Dendritic cell treated with granulocyte-macrophage colony-stimulating factor and Interleukin-4, amounts not matched to agents 40 ng/mL and 50 ng/mL, for 4 days (primary cell): Measurements from ENCODE around the gene SLC4A9.

Experiments used
- H3K27ac Mint-ChIP-seq: one replicate; pipeline ENCODE4 v1.8.0; 2022; ENCODE audit warnings: mild to moderate bottlenecking, mixed read lengths
- H3K27me3 Mint-ChIP-seq: one replicate; pipeline ENCODE4 v1.8.0; 2022; ENCODE audit warnings: mild to moderate bottlenecking, mixed read lengths
- H3K36me3 Mint-ChIP-seq: one replicate; pipeline ENCODE4 v1.8.0; 2022; ENCODE audit warnings: low read depth, mixed read lengths
- H3K4me1 Mint-ChIP-seq: one replicate; pipeline ENCODE4 v1.8.0; 2022; ENCODE audit warnings: low read depth, mixed read lengths
- H3K4me3 Mint-ChIP-seq: one replicate; pipeline ENCODE4 v1.8.0; 2022; ENCODE audit warnings: mild to moderate bottlenecking, moderate library complexity, mixed read lengths
- H3K9me3 Mint-ChIP-seq: one replicate; pipeline ENCODE4 v1.8.0; 2022; ENCODE audit warnings: mixed read lengths
- intact Hi-C: fragments of 100-400 bp; cut with micrococcal nuclease; formaldehyde crosslinking; loops from one replicate; pipeline ENCODE4 v1.15.0; 2022

Gene SLC4A9

GRCh38 chr5:140344683-140345423 lies 15.1 kb upstream of the SLC4A9 start:
- Mint-ChIP-seq H3K36me3 (peaks cover 5% of the 10 kb centered on the region), H3K4me3 (peak overlapping the region; percentile 36), H3K9me3 (no peaks in the 10 kb centered on the region), H3K27ac (peak overlapping the region; percentile 37), H3K27me3 (peaks cover 3% of the 10 kb centered on the region), H3K4me1 (peaks cover 66% of the 10 kb centered on the region)
- intact Hi-C loops: loop anchor here (5.0 kb wide), 1 partner anchor 43 kb away; the partner anchor contains the start of gene PFDN1

GRCh38 chr5:140345919-140346347 lies 14.1 kb upstream of the SLC4A9 start:
- Mint-ChIP-seq H3K36me3 (peaks cover 5% of the 10 kb centered on the region), H3K4me3 (peak overlapping the region; percentile 89), H3K4me1 (peaks cover 60% of the 10 kb centered on the region), H3K9me3 (no peaks in the 10 kb centered on the region), H3K27me3 (peaks cover 3% of the 10 kb centered on the region), H3K27ac (peak overlapping the region; percentile 74)
- intact Hi-C loops: loop anchor here (5.0 kb wide), 1 partner anchor 44 kb away; the partner anchor contains the start of gene PFDN1

- intact Hi-C loops: loop anchor here (5.0 kb wide), 1 partner anchor 44 kb away; the partner anchor contains the start of gene PFDN1
- Mint-ChIP-seq H3K36me3 (peaks cover 5% of the 10 kb centered on the region), H3K4me1 (peaks cover 53% of the 10 kb centered on the region), H3K9me3 (no peaks in the 10 kb centered on the region), H3K4me3 (peak within 1 kb of the TSS; percentile 89), H3K27me3 (peaks cover 3% of the 10 kb centered on the region), H3K27ac (peak within 1 kb of the TSS; percentile 74)
Measured at GRCh38 chr5:140346348-140347221, 13.4 kb upstream of the SLC4A9 start, which contains the start of gene HBEGF. HBEGF (minus strand) TSS chr5:140346603; CDS start chr5:140346328, 275 bp downstream.

- Mint-ChIP-seq H3K4me3 (no peak overlapping the region), H3K36me3 (peaks cover 5% of the 10 kb centered on the region), H3K4me1 (peaks cover 45% of the 10 kb centered on the region), H3K27me3 (peaks cover 3% of the 10 kb centered on the region), H3K27ac (no peak overlapping the region), H3K9me3 (no peaks in the 10 kb centered on the region)
- intact Hi-C loops: loop anchor here (5.0 kb wide), 1 partner anchor 45 kb away; the partner anchor contains the start of gene PFDN1
Measured at GRCh38 chr5:140347360-140347759, 12.6 kb upstream of the SLC4A9 start.

- H3K27me3 Mint-ChIP-seq: peaks cover 3% of the 10 kb centered on the region
- intact Hi-C loops: loop anchor here (5.0 kb wide), 1 partner anchor 46 kb away; the partner anchor contains the start of gene PFDN1
Measured at GRCh38 chr5:140348104-140348503, 11.9 kb upstream of the SLC4A9 start.

GRCh38 chr5:140349244-140349643 lies 10.8 kb upstream of the SLC4A9 start:
- Mint-ChIP-seq H3K4me3 (no peak overlapping the region), H3K27ac (no peak overlapping the region), H3K4me1 (peaks cover 27% of the 10 kb centered on the region), H3K36me3 (peaks cover 5% of the 10 kb centered on the region), H3K27me3 (peaks cover 3% of the 10 kb centered on the region), H3K9me3 (no peaks in the 10 kb centered on the region)
- intact Hi-C loops: loop anchor here (5.0 kb wide), 1 partner anchor 47 kb away; the partner anchor contains the start of gene PFDN1

More at GRCh38 chr5:140348104-140348503, 11.9 kb upstream of the SLC4A9 start:
- H3K36me3 Mint-ChIP-seq: peaks cover 5% of the 10 kb centered on the region
- H3K4me1 Mint-ChIP-seq: peaks cover 38% of the 10 kb centered on the region
- no peaks in the 10 kb centered on the region for H3K9me3 Mint-ChIP-seq
- H3K4me3 Mint-ChIP-seq: no peak overlapping the region
- H3K27ac Mint-ChIP-seq: no peak overlapping the region

- Mint-ChIP-seq H3K27me3 (peaks cover 2% of the 10 kb centered on the region), H3K4me3 (no peak overlapping the region), H3K27ac (no peak overlapping the region), H3K36me3 (no peaks in the 10 kb centered on the region), H3K9me3 (no peaks in the 10 kb centered on the region), H3K4me1 (peaks cover 13% of the 10 kb centered on the region)
- intact Hi-C loops: loop anchor here (1.0 kb wide), 1 partner anchor 107 kb away; no protein-coding TSS in a partner anchor
Measured at GRCh38 chr5:140351609-140352334, 8.2 kb upstream of the SLC4A9 start.

GRCh38 chr5:140355546-140355945 lies 4.4 kb upstream of the SLC4A9 start:
- H3K4me1 Mint-ChIP-seq: peaks cover 18% of the 10 kb centered on the region
- no peaks in the 10 kb centered on the region for H3K9me3 Mint-ChIP-seq
- intact Hi-C loops: no loop called here
- H3K4me3 Mint-ChIP-seq: no peak overlapping the region
- peaks cover 8% of the 10 kb centered on the region for H3K27me3 Mint-ChIP-seq
- no peak overlapping the region for H3K27ac Mint-ChIP-seq
- no peaks in the 10 kb centered on the region for H3K36me3 Mint-ChIP-seq

- peaks cover 18% of the 10 kb centered on the region for H3K4me1 Mint-ChIP-seq
- no peaks in the 10 kb centered on the region for H3K36me3 Mint-ChIP-seq
- intact Hi-C loops: no loop called here
- H3K27me3 Mint-ChIP-seq: peaks cover 8% of the 10 kb centered on the region
- H3K4me3 Mint-ChIP-seq: peak overlapping the region; percentile 55
- no peaks in the 10 kb centered on the region for H3K9me3 Mint-ChIP-seq
- H3K27ac Mint-ChIP-seq: no peak overlapping the region
Measured at GRCh38 chr5:140356853-140357725, 2.9 kb upstream of the SLC4A9 start.

- H3K36me3 Mint-ChIP-seq: no peaks in the 10 kb centered on the region
- no peak overlapping the region for H3K27ac Mint-ChIP-seq
- H3K4me1 Mint-ChIP-seq: peaks cover 18% of the 10 kb centered on the region
- H3K4me3 Mint-ChIP-seq: peak overlapping the region; percentile 55
- intact Hi-C loops: no loop called here
- H3K9me3 Mint-ChIP-seq: no peaks in the 10 kb centered on the region
- H3K27me3 Mint-ChIP-seq: peaks cover 8% of the 10 kb centered on the region
Measured at GRCh38 chr5:140357726-140358093, 2.3 kb upstream of the SLC4A9 start.

- intact Hi-C loops: no loop called here
Measured at GRCh38 chr5:140358738-140359310, 1.2 kb upstream of the SLC4A9 start.

GRCh38 chr5:140360681-140361479 lies 886 bp downstream of the SLC4A9 start:
- no peak overlapping the region for H3K27ac Mint-ChIP-seq
- intact Hi-C loops: no loop called here
- H3K4me1 Mint-ChIP-seq: peaks cover 24% of the 10 kb centered on the region
- H3K36me3 Mint-ChIP-seq: no peaks in the 10 kb centered on the region
- H3K4me3 Mint-ChIP-seq: no peak overlapping the region
- peaks cover 12% of the 10 kb centered on the region for H3K27me3 Mint-ChIP-seq
- no peaks in the 10 kb centered on the region for H3K9me3 Mint-ChIP-seq

More at GRCh38 chr5:140358738-140359310, 1.2 kb upstream of the SLC4A9 start:
- no peaks in the 10 kb centered on the region for H3K36me3 Mint-ChIP-seq
- no peak overlapping the region for H3K4me3 Mint-ChIP-seq
- H3K9me3 Mint-ChIP-seq: no peaks in the 10 kb centered on the region
- H3K4me1 Mint-ChIP-seq: peaks cover 24% of the 10 kb centered on the region
- peaks cover 12% of the 10 kb centered on the region for H3K27me3 Mint-ChIP-seq
- H3K27ac Mint-ChIP-seq: no peak overlapping the region
